HCT116 (cell line): Measurements from ENCODE around the gene HARBI1. TPM values are rescaled to one million over a fixed set of nuclear protein-coding genes. Genes with fewer than 3 reads are reported as not detected.

Source experiments
- ATAC-seq: fragments of 200-7000 bp; cut with Tn5 transposase; 2 replicates; pipeline ENCODE4 v1.9.1; 2020; ENCODE audit warnings: mild to moderate bottlenecking, moderate library complexity
- BruUV-seq: library from RNA; stranded (reverse); fragments of 400-500 nt; replicated peaks from 2 replicates; lab custom pipeline; 2021; lab: Mats Ljungman, UMichigan
- CTCF ChIA-PET: fragments of 300-600 bp; sonication (Branson Sonifier 250); formaldehyde crosslinking; loops from one replicate; lab custom pipeline; 2021; ENCODE audit warnings: antibody characterized with exemption; lab: Charles Lee
- POLR2A ChIA-PET: fragments of 300-600, 350-600 bp; sonication (Branson Sonifier 250); formaldehyde crosslinking; loops from one replicate; lab custom pipeline; 2021; ENCODE audit warnings: antibody characterized with exemption; lab: Charles Lee
- RAD21 ChIA-PET, 2 experiments: fragments of 300-600 bp; sonication (Branson Sonifier 250); formaldehyde crosslinking; loops; one replicate each; lab custom pipeline; 2023; ENCODE audit warnings: low total read pairs in 2 of 2; ENCODE audit not compliant: uncharacterized antibody in 2 of 2, unreplicated experiment in 2 of 2, low non-redundant PET in 1 of 2; lab: Charles Lee
- DNase-seq: peaks from one replicate; pipeline ENCODE4 v3.0.0-alpha.2; 2010; ENCODE audit warnings: low read depth, low spot score
- H2AFZ ChIP-seq: fragments of 200-600 bp; shearing (Covaris generic), sonication (generic); 2 replicates; pipeline ENCODE4 v1.6.1; 2017; ENCODE audit warnings: low read depth, mixed run types, mixed read lengths, antibody characterized with exemption, low read length; ENCODE audit not compliant: poor library complexity, severe bottlenecking
- H3K27ac ChIP-seq: 2 replicates; pipeline ENCODE4 v1.5.1; 2012; ENCODE audit warnings: low read depth, low read length
- H3K27me3 ChIP-seq: fragments of 200-600 bp; sonication (generic); 2 replicates; pipeline ENCODE4 v1.6.1; 2016; ENCODE audit warnings: mixed run types, low read length, mixed read lengths; ENCODE audit not compliant: insufficient read depth
- H3K36me3 ChIP-seq, 2 experiments: fragments of 200-500 bp in 1 of 2; fragments of 200-600 bp in 1 of 2; sonication (Bioruptor generic) in 1 of 2; sonication (generic) in 1 of 2; 2 replicates each; pipeline versions ENCODE4 v1.5.1 to v1.6.1; 2014 to 2016; ENCODE audit warnings: low read length in 2 of 2, inconsistent platforms in 1 of 2, mixed read lengths in 1 of 2, mixed run types in 1 of 2; ENCODE audit not compliant: insufficient read depth in 2 of 2, control insufficient read depth in 1 of 2
- H3K4me1 ChIP-seq, 2 experiments: fragments of 200-600 bp in 1 of 2; sonication (generic) in 1 of 2; 2 replicates each; pipeline versions ENCODE4 v1.5.1 to v1.6.1; 2012 to 2017; ENCODE audit warnings: low read length in 2 of 2, inconsistent platforms in 1 of 2, mild to moderate bottlenecking in 1 of 2, mixed read lengths in 1 of 2, mixed run types in 1 of 2, moderate library complexity in 1 of 2; ENCODE audit not compliant: insufficient read depth in 2 of 2, control insufficient read depth in 1 of 2
- H3K4me2 ChIP-seq: fragments of 200-600 bp; sonication (generic); 2 replicates; pipeline ENCODE4 v1.6.1; 2017; ENCODE audit warnings: mixed run types, low read length, mixed read lengths
- H3K4me3 ChIP-seq, 2 experiments: fragments of 200-600 bp in 1 of 2; sonication (generic) in 1 of 2; replicated peaks in 1 of 2; 2 replicates each; pipeline ENCODE4 v1.5.1; 2011 to 2016; ENCODE audit warnings: low read length in 2 of 2, control low read depth in 1 of 2, low read depth in 1 of 2, mild to moderate bottlenecking in 1 of 2, mixed read lengths in 1 of 2, mixed run types in 1 of 2
- H3K79me2 ChIP-seq: fragments of 200-600 bp; sonication (generic); 2 replicates; pipeline ENCODE4 v1.6.1; 2017; ENCODE audit warnings: mild to moderate bottlenecking, mixed run types, low read length, moderate library complexity, mixed read lengths; ENCODE audit not compliant: insufficient read depth
- H3K9ac ChIP-seq: fragments of 200-600 bp; sonication (generic); 2 replicates; pipeline ENCODE4 v1.6.1; 2016; ENCODE audit warnings: low read length, mixed read lengths
- H3K9me2 ChIP-seq: fragments of 200-600 bp; sonication (generic), shearing (Covaris generic); 2 replicates; pipeline ENCODE4 v1.6.1; 2017; ENCODE audit warnings: mixed run types, mild to moderate bottlenecking, moderate library complexity; ENCODE audit not compliant: insufficient read depth
- H3K9me3 ChIP-seq, 2 experiments: fragments of 200-500 bp in 1 of 2; fragments of 200-600 bp in 1 of 2; sonication (Bioruptor generic) in 1 of 2; sonication (generic) in 1 of 2; 2 replicates each; pipeline ENCODE4 v1.6.1; 2014 to 2017; ENCODE audit warnings: low read length in 2 of 2, mixed read lengths in 2 of 2, inconsistent platforms in 1 of 2, low read depth in 1 of 2, mild to moderate bottlenecking in 1 of 2, mixed run types in 1 of 2, moderate library complexity in 1 of 2; ENCODE audit not compliant: control insufficient read depth in 1 of 2, insufficient read depth in 1 of 2
- H4K20me1 ChIP-seq: fragments of 200-600 bp; sonication (generic), shearing (Covaris generic); 2 replicates; pipeline ENCODE4 v1.6.1; 2017; ENCODE audit warnings: mixed run types, mild to moderate bottlenecking, moderate library complexity; ENCODE audit not compliant: insufficient read depth
- CBX3 ChIP-seq: IDR thresholded peaks from 2 replicates; pipeline ENCODE4 v1.6.1; 2012; ENCODE audit warnings: low read depth
- CEBPB ChIP-seq: IDR thresholded peaks from 2 replicates; pipeline ENCODE4 v1.6.1; 2012; ENCODE audit warnings: low read depth
- EZH2 ChIP-seq: fragments of 200-600 bp; sonication (generic); IDR thresholded peaks from 2 replicates; pipeline ENCODE4 v1.6.1; 2017; ENCODE audit warnings: antibody characterized with exemption, mixed run types
- EZH2phosphoT487 ChIP-seq: fragments of 200-600 bp; IDR thresholded peaks from 2 replicates; pipeline ENCODE4 v1.6.1; 2018; ENCODE audit warnings: antibody characterized with exemption, borderline replicate concordance
- FOSL1 ChIP-seq: IDR thresholded peaks from 2 replicates; pipeline ENCODE4 v1.6.1; 2012; ENCODE audit warnings: low read depth
- JUND ChIP-seq: IDR thresholded peaks from 2 replicates; pipeline ENCODE4 v1.6.1; 2012
- POLR2A ChIP-seq: IDR thresholded peaks from 2 replicates; pipeline ENCODE4 v1.7.0; 2011; ENCODE audit warnings: borderline replicate concordance; ENCODE audit not compliant: insufficient read depth, insufficient read length; ENCODE audit errors: extremely low read depth
- POLR2AphosphoS5 ChIP-seq: IDR thresholded peaks from 2 replicates; pipeline ENCODE4 v1.6.1; 2011; ENCODE audit warnings: mild to moderate bottlenecking, low read depth, low read length, moderate library complexity
- SP1 ChIP-seq: IDR thresholded peaks from 2 replicates; pipeline ENCODE4 v1.6.1; 2012; ENCODE audit warnings: low read depth
- SRF ChIP-seq: IDR thresholded peaks from 2 replicates; pipeline ENCODE4 v1.6.1; 2012; ENCODE audit warnings: low read depth
- TCF7L2 ChIP-seq: IDR thresholded peaks from 2 replicates; pipeline ENCODE4 v1.7.0; 2011; ENCODE audit warnings: borderline replicate concordance, inconsistent platforms; ENCODE audit not compliant: insufficient read depth, insufficient read length; ENCODE audit errors: extremely low read depth
- ZFX ChIP-seq: fragments of 450-650 bp; IDR thresholded peaks from 2 replicates; pipeline ENCODE4 v1.6.1; 2017
- ZNF274 ChIP-seq: fragments of 200-500 bp; sonication (Bioruptor generic); IDR thresholded peaks from 2 replicates; pipeline ENCODE4 v1.6.1; 2014; ENCODE audit warnings: mild to moderate bottlenecking, low read depth, low read length, inconsistent platforms
- intact Hi-C: fragments of 100-400 bp; cut with micrococcal nuclease; formaldehyde crosslinking; loops from 2 replicates; pipeline ENCODE4 v1.10.0; 2022
- total RNA-seq: library from RNA; stranded (reverse); gene quantifications from one replicate; pipeline ENCODE4 v1.2.1, GENCODE V29; 2021; ENCODE audit not compliant: unreplicated experiment
- TF ChIP-seq, protein P1 (sequence below): IDR thresholded peaks from 2 replicates; pipeline ENCODE4 v1.6.1; 2011; ENCODE audit warnings: mild to moderate bottlenecking, low read length, moderate library complexity; ENCODE audit not compliant: insufficient replicate concordance; ENCODE audit errors: extremely low read depth
- TF ChIP-seq, protein P2 (sequence below): IDR thresholded peaks from 2 replicates; pipeline ENCODE4 v1.6.1; 2012
- TF ChIP-seq, protein P3 (sequence below), 3 experiments: fragments of 200-600 bp in 1 of 3; sonication (generic) in 1 of 3; IDR thresholded peaks in 2 of 3; conservative IDR thresholded peaks in 1 of 3; 2 replicates each; pipeline ENCODE4 v1.5.1; 2012 to 2017; ENCODE audit warnings: low read depth in 2 of 3, low read length in 2 of 3, antibody characterized with exemption in 1 of 3, borderline replicate concordance in 1 of 3, control low read depth in 1 of 3, mild to moderate bottlenecking in 1 of 3, mixed read lengths in 1 of 3, mixed run types in 1 of 3, moderate library complexity in 1 of 3; ENCODE audit not compliant: insufficient read depth in 1 of 3
- TF ChIP-seq, protein P4 (sequence below): IDR thresholded peaks from 2 replicates; pipeline ENCODE4 v1.6.1; 2012; ENCODE audit warnings: low read depth

The HARBI1 gene
- total RNA-seq, 1 experiment from 2014 or later = 1.9 TPM

DNA sequence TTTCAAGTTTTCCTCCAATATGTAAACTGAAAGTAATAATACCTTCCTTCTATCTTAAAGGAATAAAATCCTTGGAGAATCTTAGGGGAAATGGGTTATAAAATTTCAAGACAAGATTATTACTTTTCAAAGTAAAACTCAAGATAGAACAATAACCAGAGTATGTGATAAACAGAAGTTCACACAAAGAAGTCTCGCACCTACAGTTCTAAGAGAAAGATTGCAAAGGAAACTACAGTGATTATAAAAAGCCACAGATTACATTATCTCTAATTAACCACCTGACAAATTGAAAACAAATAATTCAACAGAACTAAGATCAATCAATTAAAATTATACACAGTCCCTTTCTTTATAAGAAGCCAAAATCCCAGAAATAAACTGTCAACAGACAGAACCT lies 57.2 kb downstream of the HARBI1 start:
- ChIA-PET RAD21 (no interaction called here), POLR2A (no interaction called here), CTCF (interaction anchor here (1.3 kb wide), 1 partner anchor 31 kb away, joined by 3 read pairs; no protein-coding TSS in a partner anchor)
- TF ChIP-seq POLR2A (no peak), TCF7L2 (no peak), CBX3 (no peak), FOSL1 (no peak), ZNF274 (no peak), POLR2AphosphoS5 (no peak), SRF (no peak), SP1 (no peak), EZH2 (no peak), ZFX (no peak), EZH2phosphoT487 (no peak), JUND (no peak), CEBPB (no peak)
- TF ChIP-seq, protein P1, sequence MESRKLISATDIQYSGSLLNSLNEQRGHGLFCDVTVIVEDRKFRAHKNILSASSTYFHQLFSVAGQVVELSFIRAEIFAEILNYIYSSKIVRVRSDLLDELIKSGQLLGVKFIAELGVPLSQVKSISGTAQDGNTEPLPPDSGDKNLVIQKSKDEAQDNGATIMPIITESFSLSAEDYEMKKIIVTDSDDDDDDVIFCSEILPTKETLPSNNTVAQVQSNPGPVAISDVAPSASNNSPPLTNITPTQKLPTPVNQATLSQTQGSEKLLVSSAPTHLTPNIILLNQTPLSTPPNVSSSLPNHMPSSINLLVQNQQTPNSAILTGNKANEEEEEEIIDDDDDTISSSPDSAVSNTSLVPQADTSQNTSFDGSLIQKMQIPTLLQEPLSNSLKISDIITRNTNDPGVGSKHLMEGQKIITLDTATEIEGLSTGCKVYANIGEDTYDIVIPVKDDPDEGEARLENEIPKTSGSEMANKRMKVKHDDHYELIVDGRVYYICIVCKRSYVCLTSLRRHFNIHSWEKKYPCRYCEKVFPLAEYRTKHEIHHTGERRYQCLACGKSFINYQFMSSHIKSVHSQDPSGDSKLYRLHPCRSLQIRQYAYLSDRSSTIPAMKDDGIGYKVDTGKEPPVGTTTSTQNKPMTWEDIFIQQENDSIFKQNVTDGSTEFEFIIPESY = no peak
- TF ChIP-seq, protein P2, sequence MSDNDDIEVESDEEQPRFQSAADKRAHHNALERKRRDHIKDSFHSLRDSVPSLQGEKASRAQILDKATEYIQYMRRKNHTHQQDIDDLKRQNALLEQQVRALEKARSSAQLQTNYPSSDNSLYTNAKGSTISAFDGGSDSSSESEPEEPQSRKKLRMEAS = no peak
- TF ChIP-seq, protein P3, sequence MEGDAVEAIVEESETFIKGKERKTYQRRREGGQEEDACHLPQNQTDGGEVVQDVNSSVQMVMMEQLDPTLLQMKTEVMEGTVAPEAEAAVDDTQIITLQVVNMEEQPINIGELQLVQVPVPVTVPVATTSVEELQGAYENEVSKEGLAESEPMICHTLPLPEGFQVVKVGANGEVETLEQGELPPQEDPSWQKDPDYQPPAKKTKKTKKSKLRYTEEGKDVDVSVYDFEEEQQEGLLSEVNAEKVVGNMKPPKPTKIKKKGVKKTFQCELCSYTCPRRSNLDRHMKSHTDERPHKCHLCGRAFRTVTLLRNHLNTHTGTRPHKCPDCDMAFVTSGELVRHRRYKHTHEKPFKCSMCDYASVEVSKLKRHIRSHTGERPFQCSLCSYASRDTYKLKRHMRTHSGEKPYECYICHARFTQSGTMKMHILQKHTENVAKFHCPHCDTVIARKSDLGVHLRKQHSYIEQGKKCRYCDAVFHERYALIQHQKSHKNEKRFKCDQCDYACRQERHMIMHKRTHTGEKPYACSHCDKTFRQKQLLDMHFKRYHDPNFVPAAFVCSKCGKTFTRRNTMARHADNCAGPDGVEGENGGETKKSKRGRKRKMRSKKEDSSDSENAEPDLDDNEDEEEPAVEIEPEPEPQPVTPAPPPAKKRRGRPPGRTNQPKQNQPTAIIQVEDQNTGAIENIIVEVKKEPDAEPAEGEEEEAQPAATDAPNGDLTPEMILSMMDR (IDR thresholded peaks at IDR 0.05 in 2 of 3, conservative IDR thresholded peaks at IDR 0.05 in 1 of 3; ENCODE audit: borderline replicate concordance in 1 of 3, insufficient read depth in 1 of 3, low read depth in 2 of 3, low read length in 2 of 3) = no peak
- TF ChIP-seq, protein P4, sequence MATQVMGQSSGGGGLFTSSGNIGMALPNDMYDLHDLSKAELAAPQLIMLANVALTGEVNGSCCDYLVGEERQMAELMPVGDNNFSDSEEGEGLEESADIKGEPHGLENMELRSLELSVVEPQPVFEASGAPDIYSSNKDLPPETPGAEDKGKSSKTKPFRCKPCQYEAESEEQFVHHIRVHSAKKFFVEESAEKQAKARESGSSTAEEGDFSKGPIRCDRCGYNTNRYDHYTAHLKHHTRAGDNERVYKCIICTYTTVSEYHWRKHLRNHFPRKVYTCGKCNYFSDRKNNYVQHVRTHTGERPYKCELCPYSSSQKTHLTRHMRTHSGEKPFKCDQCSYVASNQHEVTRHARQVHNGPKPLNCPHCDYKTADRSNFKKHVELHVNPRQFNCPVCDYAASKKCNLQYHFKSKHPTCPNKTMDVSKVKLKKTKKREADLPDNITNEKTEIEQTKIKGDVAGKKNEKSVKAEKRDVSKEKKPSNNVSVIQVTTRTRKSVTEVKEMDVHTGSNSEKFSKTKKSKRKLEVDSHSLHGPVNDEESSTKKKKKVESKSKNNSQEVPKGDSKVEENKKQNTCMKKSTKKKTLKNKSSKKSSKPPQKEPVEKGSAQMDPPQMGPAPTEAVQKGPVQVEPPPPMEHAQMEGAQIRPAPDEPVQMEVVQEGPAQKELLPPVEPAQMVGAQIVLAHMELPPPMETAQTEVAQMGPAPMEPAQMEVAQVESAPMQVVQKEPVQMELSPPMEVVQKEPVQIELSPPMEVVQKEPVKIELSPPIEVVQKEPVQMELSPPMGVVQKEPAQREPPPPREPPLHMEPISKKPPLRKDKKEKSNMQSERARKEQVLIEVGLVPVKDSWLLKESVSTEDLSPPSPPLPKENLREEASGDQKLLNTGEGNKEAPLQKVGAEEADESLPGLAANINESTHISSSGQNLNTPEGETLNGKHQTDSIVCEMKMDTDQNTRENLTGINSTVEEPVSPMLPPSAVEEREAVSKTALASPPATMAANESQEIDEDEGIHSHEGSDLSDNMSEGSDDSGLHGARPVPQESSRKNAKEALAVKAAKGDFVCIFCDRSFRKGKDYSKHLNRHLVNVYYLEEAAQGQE = no peak
- Histone ChIP-seq H3K9me3 (no peaks in the 10 kb centered on the region), H3K27me3 (no peaks in the 10 kb centered on the region), H3K4me1 (peaks cover 52 to 70% of the 10 kb centered on the region in 2 experiments), H3K9me2 (peaks cover 2% of the 10 kb centered on the region; the same call in 1 of the 2 replicates), H3K9ac (no peak overlapping the region), H3K4me2 (no peak overlapping the region), H3K4me3 (no peak overlapping the region), H4K20me1 (peaks cover 3% of the 10 kb centered on the region; the same call in 1 of the 2 replicates), H3K36me3 (no peaks in the 10 kb centered on the region), H3K79me2 (peaks cover 74% of the 10 kb centered on the region), H2AFZ (no peak overlapping the region), H3K27ac (no peak overlapping the region)
- no peak for DNase-seq
- BruUV-seq = no TSS peak
- ATAC-seq = no peak
- intact Hi-C loops = no loop called here
